Measurements from ENCODE around the gene GADD45B.
"Not testable (repeated sequence)": the region's sequence is repeated elsewhere in the genome, so short reads cannot be mapped to it uniquely, and the experiment has no call there.

GADD45B gene

GRCh38 chr19:2444251-2445002 is 31.5 kb upstream of the GADD45B start:
- no peak for DNase-seq

- DNase-seq, result no peak
These were observed 29.5 kb upstream of the GADD45B start for GRCh38 chr19:2446381-2446780.

- no peak for DNase-seq
These were observed 26.9 kb upstream of the GADD45B start for GRCh38 chr19:2449019-2449418.

- DNase-seq, result no peak
These were observed 24.8 kb upstream of the GADD45B start for GRCh38 chr19:2451138-2451537.

- no peak for DNase-seq
These were observed 24.2 kb upstream of the GADD45B start for GRCh38 chr19:2451741-2452140.

- DNase-seq, result no peak
These were observed 22.4 kb upstream of the GADD45B start for GRCh38 chr19:2453431-2454025.

GRCh38 chr19:2454199-2454961 is 21.5 kb upstream of the GADD45B start:
- no peak for DNase-seq

GRCh38 chr19:2454962-2455850 is 20.7 kb upstream of the GADD45B start:
- no peak for DNase-seq

- no peak for DNase-seq
These were observed 19.9 kb upstream of the GADD45B start for GRCh38 chr19:2455851-2456570.

- DNase-seq, result no peak
These were observed 18.4 kb upstream of the GADD45B start for GRCh38 chr19:2457394-2458037.

GRCh38 chr19:2458054-2458453 is 17.9 kb upstream of the GADD45B start:
- DNase-seq, result no peak

- DNase-seq, result not testable (repeated sequence)
These were observed 17.2 kb upstream of the GADD45B start for GRCh38 chr19:2458776-2459175.

GRCh38 chr19:2460245-2460644 is 15.7 kb upstream of the GADD45B start:
- DNase-seq, result no peak

GRCh38 chr19:2461751-2462634 is 13.9 kb upstream of the GADD45B start:
- DNase-seq, result peak; percentile 76

- DNase-seq, result peak; percentile 97
These were observed 13.1 kb upstream of the GADD45B start for GRCh38 chr19:2462635-2463421.

GRCh38 chr19:2463694-2464093 is 12.2 kb upstream of the GADD45B start:
- DNase-seq, result not testable (repeated sequence)

GRCh38 chr19:2464389-2464788 is 11.5 kb upstream of the GADD45B start:
- no peak for DNase-seq

- DNase-seq, result no peak
These were observed 7.3 kb upstream of the GADD45B start for GRCh38 chr19:2468596-2468995.

GRCh38 chr19:2469102-2469914 is 6.6 kb upstream of the GADD45B start:
- peak; percentile 93 for DNase-seq

Measured in fibroblast of upper back skin (primary cell).